IMR-90 (cell line): ENCODE results near the gene MAGEF1. TPM values are rescaled to one million over a fixed set of nuclear protein-coding genes. Genes with fewer than 3 reads are reported as not detected.
A peak's percentile ranks its signal among the peaks of the same experiment; 100 is the strongest.

Source experiments
- ATAC-seq: fragments of 200-7000 bp; cut with Tn5 transposase; 2 replicates; pipeline ENCODE4 v1.9.1; 2020; ENCODE audit warnings: low read depth, mild to moderate bottlenecking, moderate library complexity
- BruUV-seq: library from RNA; stranded (reverse); fragments of 400-500 nt; replicated peaks from 2 replicates; lab custom pipeline; 2021; lab: Mats Ljungman, UMichigan
- CTCF ChIA-PET: fragments of 300-600 bp; formaldehyde crosslinking; extraction: SDS; loops from one replicate; lab custom pipeline; 2021; ENCODE audit warnings: antibody characterized with exemption; lab: Yijun Ruan, JAX
- POLR2A ChIA-PET: fragments of 300-600 bp; sonication (Branson Sonifier 250); formaldehyde crosslinking; loops from one replicate; lab custom pipeline; 2022; ENCODE audit warnings: antibody characterized with exemption; ENCODE audit not compliant: unreplicated experiment; lab: Charles Lee
- DNase-seq: peaks from one replicate; pipeline ENCODE4 v3.0.0; 2013
- H2AFZ ChIP-seq: replicated peaks from 2 replicates; pipeline ENCODE3; 2013; ENCODE audit warnings: low read length, mild to moderate bottlenecking; ENCODE audit not compliant: poor library complexity
- H2AK5ac ChIP-seq: 2 replicates; pipeline ENCODE4 v1.6.1; 2013; ENCODE audit warnings: low read depth, low read length, inconsistent platforms
- H2AK9ac ChIP-seq: replicated peaks from 2 replicates; pipeline ENCODE3; 2013; ENCODE audit warnings: mild to moderate bottlenecking, low read depth, low read length, moderate library complexity; ENCODE audit not compliant: poor library complexity
- H2BK120ac ChIP-seq: 2 replicates; pipeline ENCODE4 v1.6.1; 2013; ENCODE audit warnings: low read depth, low read length, inconsistent platforms
- H2BK15ac ChIP-seq: 3 replicates; pipeline ENCODE4 v1.6.1; 2013; ENCODE audit warnings: low read depth, low read length, inconsistent platforms
- H2BK20ac ChIP-seq: 2 replicates; pipeline ENCODE4 v1.6.1; 2013; ENCODE audit warnings: low read depth, mild to moderate bottlenecking, inconsistent platforms, low read length, moderate library complexity
- H2BK5ac ChIP-seq: 2 replicates; pipeline ENCODE4 v1.6.1; 2013; ENCODE audit warnings: mild to moderate bottlenecking, low read depth, low read length, inconsistent platforms; ENCODE audit not compliant: poor library complexity, severe bottlenecking
- H3K14ac ChIP-seq: replicated peaks from 2 replicates; pipeline ENCODE4 v1.6.1; 2013; ENCODE audit warnings: low read depth, low read length, inconsistent platforms
- H3K18ac ChIP-seq: 2 replicates; pipeline ENCODE4 v1.6.1; 2013; ENCODE audit warnings: low read depth, low read length, control low read depth
- H3K23ac ChIP-seq: 2 replicates; pipeline ENCODE4 v1.6.1; 2013; ENCODE audit warnings: low read depth, low read length, inconsistent platforms
- H3K27ac ChIP-seq: 2 replicates; pipeline ENCODE4 v1.5.1; 2013; ENCODE audit warnings: mild to moderate bottlenecking, control low read depth, low read length; ENCODE audit not compliant: insufficient read depth
- H3K27me3 ChIP-seq: 2 replicates; pipeline ENCODE4 v1.6.1; 2013; ENCODE audit warnings: low read length; ENCODE audit not compliant: control insufficient read depth, insufficient read depth
- H3K36me3 ChIP-seq: 2 replicates; pipeline ENCODE4 v1.6.1; 2013; ENCODE audit warnings: low read length, mixed read lengths; ENCODE audit not compliant: control insufficient read depth, insufficient read depth
- H3K4ac ChIP-seq: 2 replicates; pipeline ENCODE4 v1.6.1; 2013; ENCODE audit warnings: low read depth, low read length, inconsistent platforms
- H3K4me1 ChIP-seq: 2 replicates; pipeline ENCODE4 v1.6.1; 2013; ENCODE audit warnings: low read length, mixed read lengths; ENCODE audit not compliant: control insufficient read depth, insufficient read depth
- H3K4me2 ChIP-seq: 2 replicates; pipeline ENCODE4 v1.6.1; 2013; ENCODE audit warnings: low read depth, mild to moderate bottlenecking, control low read depth, low read length, moderate library complexity
- H3K4me3 ChIP-seq: 2 replicates; pipeline ENCODE4 v1.5.1; 2013; ENCODE audit warnings: low read depth, mild to moderate bottlenecking, control low read depth, low read length, moderate library complexity; ENCODE audit not compliant: insufficient read depth
- H3K56ac ChIP-seq: 2 replicates; pipeline ENCODE4 v1.6.1; 2013; ENCODE audit warnings: low read length, inconsistent platforms; ENCODE audit not compliant: insufficient read depth; ENCODE audit errors: extremely low read depth
- H3K79me1 ChIP-seq, 2 experiments: 2 replicates each; pipeline ENCODE4 v1.6.1; 2013; ENCODE audit warnings: low read length in 2 of 2, inconsistent platforms in 1 of 2, low read depth in 1 of 2
- H3K9ac ChIP-seq: 2 replicates; pipeline ENCODE4 v1.6.1; 2013; ENCODE audit warnings: low read depth, low read length, control low read depth
- H3K9me1 ChIP-seq: 2 replicates; pipeline ENCODE4 v1.6.1; 2013; ENCODE audit warnings: low read length, inconsistent platforms; ENCODE audit not compliant: insufficient read depth
- H3K9me3 ChIP-seq: 2 replicates; pipeline ENCODE4 v1.6.1; 2013; ENCODE audit warnings: low read length; ENCODE audit not compliant: control insufficient read depth, insufficient read depth
- H4K20me1 ChIP-seq: 2 replicates; pipeline ENCODE4 v1.6.1; 2013; ENCODE audit warnings: low read length, inconsistent platforms; ENCODE audit not compliant: insufficient read depth
- H4K5ac ChIP-seq: 2 replicates; pipeline ENCODE4 v1.6.1; 2013; ENCODE audit warnings: mild to moderate bottlenecking, low read depth, low read length, control low read depth
- H4K8ac ChIP-seq, 2 experiments: 2 replicates each; pipeline ENCODE4 v1.6.1; 2013; ENCODE audit warnings: low read depth in 2 of 2, low read length in 2 of 2, control low read depth in 1 of 2, inconsistent platforms in 1 of 2
- H4K91ac ChIP-seq: 2 replicates; pipeline ENCODE4 v1.6.1; 2013; ENCODE audit warnings: low read depth, low read length, inconsistent platforms; ENCODE audit not compliant: insufficient read depth
- CEBPB ChIP-seq: IDR thresholded peaks from 2 replicates; pipeline ENCODE4 v1.6.1; 2012; ENCODE audit warnings: low read depth, low read length, improper control_type of control experiment
- CHD1 ChIP-seq: IDR thresholded peaks from 2 replicates; pipeline ENCODE4 v1.6.1; 2012; ENCODE audit warnings: low read depth, low read length, improper control_type of control experiment
- CTCF ChIP-seq: conservative IDR thresholded peaks from 2 replicates; pipeline ENCODE4 v1.5.1; 2012; ENCODE audit warnings: mild to moderate bottlenecking, low read depth, low read length, improper control_type of control experiment
- ELK1 ChIP-seq: fragments of 150-350 bp; IDR thresholded peaks from 2 replicates; pipeline ENCODE4 v1.6.1; 2016; ENCODE audit warnings: low read depth, mild to moderate bottlenecking, low read length, moderate library complexity, borderline replicate concordance
- MAFK ChIP-seq: IDR thresholded peaks from 2 replicates; pipeline ENCODE4 v1.6.1; 2012; ENCODE audit warnings: low read depth, low read length, improper control_type of control experiment
- NFE2L2 ChIP-seq: fragments of 150-350 bp; IDR thresholded peaks from 2 replicates; pipeline ENCODE4 v1.6.1; 2016; ENCODE audit warnings: low read depth, mild to moderate bottlenecking, low read length
- POLR2A ChIP-seq: IDR thresholded peaks from 2 replicates; pipeline ENCODE4 v1.6.1; 2012; ENCODE audit warnings: mild to moderate bottlenecking, low read depth, low read length
- RAD21 ChIP-seq: IDR thresholded peaks from 2 replicates; pipeline ENCODE4 v1.6.1; 2012; ENCODE audit warnings: low read length, improper control_type of control experiment
- RCOR1 ChIP-seq: IDR thresholded peaks from 2 replicates; pipeline ENCODE4 v1.6.1; 2012; ENCODE audit warnings: mild to moderate bottlenecking, low read length, improper control_type of control experiment; ENCODE audit not compliant: insufficient replicate concordance
- SMC3 ChIP-seq: fragments of 150-350 bp; IDR thresholded peaks from 2 replicates; pipeline ENCODE4 v1.6.1; 2016; ENCODE audit warnings: low read depth, mild to moderate bottlenecking, antibody characterized with exemption, low read length, moderate library complexity
- USF2 ChIP-seq: fragments of 150-350 bp; IDR thresholded peaks from 2 replicates; pipeline ENCODE4 v1.6.1; 2017; ENCODE audit warnings: mild to moderate bottlenecking, antibody characterized with exemption, low read length, low read depth
- WGBS, 2 experiments: methylation state at CpG; one replicate each; pipeline versions ENCODE4 v1.1.5 to v1.1.7; 2013; ENCODE audit warnings: missing lambda C conversion rate in 2 of 2; ENCODE audit not compliant: insufficient read length in 1 of 2; ENCODE audit errors: extremely low coverage in 2 of 2; 5-methylcytosine and 5-hydroxymethylcytosine counted together
- dilution Hi-C: fragments of 300-500 bp; cut with HindIII; formaldehyde crosslinking; loops from one replicate; pipeline ENCODE4 v1.14.3; 2018; ENCODE audit warnings: low sequenced_read_pairs; ENCODE audit not compliant: unreplicated experiment
- in situ Hi-C: fragments of 300-500 bp; cut with MboI; formaldehyde crosslinking; loops from 3 replicates; pipeline ENCODE4 v1.14.3; 2019; ENCODE audit warnings: low sequenced_read_pairs, inconsistent platforms, mixed read lengths
- intact Hi-C: fragments of 100-400 bp; cut with micrococcal nuclease; formaldehyde crosslinking; loops from 2 replicates; pipeline ENCODE4 v1.10.0; 2022
- polyA plus RNA-seq, 3 experiments: library from polyadenylated mRNA; depleted of rRNA; stranded (reverse); fragments of >200 nt; gene quantifications; 2 replicates each; pipeline ENCODE4 v1.2.3, GENCODE V29; 2012; ENCODE audit warnings: low replicate concordance in 1 of 3
- total RNA-seq: library from RNA; depleted of rRNA; stranded (reverse); fragments of >200 nt; gene quantifications from 2 replicates; pipeline ENCODE4 v1.2.3, GENCODE V29; 2012

MAGEF1 gene
- total and polyA plus RNA-seq, 2 of the 4 experiments (the other 2 are of a cell fraction) = 10.6 to 19.4 TPM

GRCh38 chr3:184678317-184679055 lies 33.4 kb downstream of the MAGEF1 start:
- H4K20me1 ChIP-seq = no peaks in the 10 kb centered on the region
- H3K4me2 ChIP-seq = no peak overlapping the region
- H3K9ac ChIP-seq = no peak overlapping the region
- no TSS peak for BruUV-seq
- no peak overlapping the region for H2BK20ac ChIP-seq
- intact Hi-C loops = no loop called here
- H3K79me1 ChIP-seq = no peaks in the 10 kb centered on the region
- no peak overlapping the region for H2AK5ac ChIP-seq
- H3K4ac ChIP-seq = no peak overlapping the region
- ChIA-PET CTCF (no interaction called here), POLR2A (no interaction called here)
- H3K9me3 ChIP-seq = no peaks in the 10 kb centered on the region
- 88% methylated on average over 1 of the region's 16 CpGs; no CpG with 5 or more reads in 1 of the 2 experiments for whole genome bisulfite sequencing, 2 experiments
- no peak overlapping the region for H4K91ac ChIP-seq
- no peak overlapping the region for H3K56ac ChIP-seq
- H3K9me1 ChIP-seq = no peaks in the 10 kb centered on the region
- no peaks in the 10 kb centered on the region for H3K36me3 ChIP-seq
- dilution Hi-C loops = no loop called here
- no peak for DNase-seq
- no peak overlapping the region for H2BK5ac ChIP-seq
- peaks cover 43% of the 10 kb centered on the region for H3K27me3 ChIP-seq
- no peak overlapping the region for H3K23ac ChIP-seq
- H3K27ac ChIP-seq = no peak overlapping the region
- H4K8ac ChIP-seq = no peak overlapping the region
- H3K4me3 ChIP-seq = no peak overlapping the region
- TF ChIP-seq NFE2L2 = no peak
- TF ChIP-seq CTCF = no peak
- no peak for TF ChIP-seq USF2
- no peak for TF ChIP-seq POLR2A
- TF ChIP-seq RAD21 = no peak
- no peak for TF ChIP-seq ELK1
- TF ChIP-seq MAFK = no peak
- TF ChIP-seq RCOR1 = no peak
- TF ChIP-seq CEBPB = no peak
- TF ChIP-seq CHD1 = no peak
- no peak for TF ChIP-seq SMC3
- in situ Hi-C loops = no loop called here
- peaks cover 4% of the 10 kb centered on the region; the same call in 1 of the 2 replicates for H3K4me1 ChIP-seq
- peak overlapping the region; percentile 83 for H2AFZ ChIP-seq
- no peak overlapping the region for H3K14ac ChIP-seq
- H2AK9ac ChIP-seq = no peak overlapping the region
- H3K18ac ChIP-seq = no peak overlapping the region
- no peak overlapping the region; the same call in 1 of the 2 replicates for H4K5ac ChIP-seq
- H2BK15ac ChIP-seq = no peak overlapping the region
- H2BK120ac ChIP-seq = no peak overlapping the region
- peak; percentile 46 for ATAC-seq
